H1 (cell line): Measurements from ENCODE around the gene ITGB8. TPM values are rescaled to one million over a fixed set of nuclear protein-coding genes. Genes with fewer than 3 reads are reported as not detected.

Experiments
- CTCF ChIA-PET: fragments of 300-600 bp; sonication (Branson Sonifier 250); formaldehyde crosslinking; loops from one replicate; lab custom pipeline; 2021; ENCODE audit not compliant: partially characterized antibody; lab: Charles Lee
- POLR2A ChIA-PET: fragments of 300-600 bp; sonication (Branson Sonifier 250); formaldehyde crosslinking; loops from one replicate; lab custom pipeline; 2021; ENCODE audit warnings: inconsistent platforms; ENCODE audit not compliant: partially characterized antibody; lab: Charles Lee
- DNase-seq, 2 experiments: peaks; one replicate each; pipeline versions ENCODE4 v3.0.0 to v3.0.0-alpha.2; 2010 to 2022; ENCODE audit warnings: low spot score in 2 of 2, low read depth in 1 of 2, mixed read lengths in 1 of 2
- FAIRE-seq: peaks from 2 replicates; lab custom pipeline; 2011; peaks lifted over from hg19 to GRCh38; lab: Jason Lieb, UNC
- H2AFZ ChIP-seq: 2 replicates; pipeline ENCODE4 v1.8.1; 2012; ENCODE audit warnings: low read length, inconsistent platforms
- H2AK5ac ChIP-seq: 2 replicates; pipeline ENCODE4 v1.6.1; 2013; ENCODE audit warnings: low read depth, low read length
- H2BK120ac ChIP-seq: replicated peaks from 2 replicates; pipeline ENCODE3; 2013; ENCODE audit warnings: low read depth, low read length, inconsistent platforms
- H2BK12ac ChIP-seq: 2 replicates; pipeline ENCODE4 v1.6.1; 2013; ENCODE audit warnings: low read depth, low read length
- H2BK15ac ChIP-seq: 2 replicates; pipeline ENCODE4 v1.6.1; 2013; ENCODE audit warnings: low read length
- H2BK20ac ChIP-seq: 2 replicates; pipeline ENCODE4 v1.6.1; 2013; ENCODE audit warnings: low read length
- H2BK5ac ChIP-seq: 2 replicates; pipeline ENCODE4 v1.6.1; 2013; ENCODE audit warnings: low read depth, low read length
- H3K14ac ChIP-seq: 2 replicates; pipeline ENCODE4 v1.6.1; 2013; ENCODE audit warnings: inconsistent platforms; ENCODE audit not compliant: insufficient read length
- H3K18ac ChIP-seq: 2 replicates; pipeline ENCODE4 v1.6.1; 2013; ENCODE audit warnings: low read length; ENCODE audit errors: extremely low read depth
- H3K23ac ChIP-seq: 2 replicates; pipeline ENCODE4 v1.6.1; 2013; ENCODE audit warnings: inconsistent platforms; ENCODE audit not compliant: insufficient read length
- H3K23me2 ChIP-seq: 2 replicates; pipeline ENCODE4 v1.6.1; 2013; ENCODE audit warnings: low read depth, low read length
- H3K27ac ChIP-seq: 2 replicates; pipeline ENCODE4 v1.6.1; 2011; ENCODE audit warnings: low read depth, low read length, inconsistent platforms
- H3K27me3 ChIP-seq, 4 experiments: replicated peaks in 1 of 4; 1 replicate in 1 of 4; 2 replicates in 3 of 4; pipeline versions ENCODE4 v1.6.1 to v1.8.1; 2011 to 2013; ENCODE audit warnings: low read length in 3 of 4, mild to moderate bottlenecking in 3 of 4, inconsistent platforms in 2 of 4, mixed read lengths in 2 of 4, moderate library complexity in 1 of 4; ENCODE audit not compliant: control insufficient read depth in 3 of 4, insufficient read depth in 3 of 4; ENCODE audit errors: extremely low read depth in 1 of 4
- H3K36me3 ChIP-seq, 4 experiments: 2 replicates each; pipeline versions ENCODE4 v1.6.1 to v1.8.1; 2011 to 2013; ENCODE audit warnings: mild to moderate bottlenecking in 4 of 4, low read length in 3 of 4, moderate library complexity in 2 of 4, control low read depth in 1 of 4, inconsistent platforms in 1 of 4; ENCODE audit not compliant: insufficient read depth in 4 of 4, control insufficient read depth in 2 of 4
- H3K4ac ChIP-seq: replicated peaks from 2 replicates; pipeline ENCODE3; 2013; ENCODE audit warnings: low read length, low read depth, mixed read lengths, inconsistent platforms; ENCODE audit not compliant: insufficient read length
- H3K4me1 ChIP-seq, 4 experiments: replicated peaks in 1 of 4; 1 replicate in 1 of 4; 2 replicates in 3 of 4; pipeline versions ENCODE4 v1.6.1 to v1.8.1; 2011 to 2013; ENCODE audit warnings: low read length in 3 of 4, inconsistent platforms in 2 of 4, mixed read lengths in 1 of 4; ENCODE audit not compliant: insufficient read depth in 4 of 4, control insufficient read depth in 3 of 4
- H3K4me2 ChIP-seq, 2 experiments: 2 replicates each; pipeline versions ENCODE4 v1.6.1 to v1.8.1; 2011 to 2013; ENCODE audit warnings: low read depth in 2 of 2, low read length in 2 of 2, control low read depth in 1 of 2, inconsistent platforms in 1 of 2, mild to moderate bottlenecking in 1 of 2; ENCODE audit not compliant: insufficient read depth in 1 of 2
- H3K4me3 ChIP-seq, 4 experiments: fragments of 200-600, 300-600 bp in 1 of 4; sonication (generic), shearing (Covaris generic), sonication (Bioruptor Twin) in 1 of 4; 2 replicates each; pipeline versions ENCODE4 v1.5.1 to v1.8.1; 2011 to 2016; ENCODE audit warnings: low read length in 4 of 4, low read depth in 3 of 4, control low read depth in 2 of 4, inconsistent platforms in 2 of 4, mild to moderate bottlenecking in 2 of 4, mixed read lengths in 1 of 4, moderate library complexity in 1 of 4; ENCODE audit not compliant: insufficient read depth in 2 of 4; ENCODE audit errors: extremely low read depth in 1 of 4
- H3K56ac ChIP-seq: replicated peaks from 2 replicates; pipeline ENCODE3; 2013; ENCODE audit warnings: low read depth, mild to moderate bottlenecking, mixed read lengths, low read length, inconsistent platforms; ENCODE audit not compliant: insufficient read length
- H3K79me1 ChIP-seq: 2 replicates; pipeline ENCODE4 v1.6.1; 2013; ENCODE audit warnings: low read depth, low read length, control low read depth
- H3K79me2 ChIP-seq, 2 experiments: 2 replicates each; pipeline versions ENCODE4 v1.6.1 to v1.8.1; 2012 to 2013; ENCODE audit warnings: low read length in 2 of 2, mild to moderate bottlenecking in 2 of 2, inconsistent platforms in 1 of 2; ENCODE audit not compliant: insufficient read depth in 2 of 2, control insufficient read depth in 1 of 2
- H3K9ac ChIP-seq, 4 experiments: replicated peaks in 1 of 4; 1 replicate in 1 of 4; 2 replicates in 3 of 4; pipeline versions ENCODE4 v1.6.1 to v1.8.1; 2011 to 2013; ENCODE audit warnings: low read depth in 3 of 4, low read length in 3 of 4, control low read depth in 2 of 4, mild to moderate bottlenecking in 2 of 4, moderate library complexity in 2 of 4, inconsistent platforms in 1 of 4; ENCODE audit errors: extremely low read depth in 1 of 4
- H3K9me3 ChIP-seq, 2 experiments: 2 replicates each; pipeline versions ENCODE4 v1.6.1 to v1.8.1; 2012 to 2013; ENCODE audit warnings: mild to moderate bottlenecking in 2 of 2, moderate library complexity in 2 of 2, control low read depth in 1 of 2, inconsistent platforms in 1 of 2, low read depth in 1 of 2, low read length in 1 of 2, mixed read lengths in 1 of 2; ENCODE audit not compliant: insufficient read depth in 2 of 2
- H4K20me1 ChIP-seq, 2 experiments: replicated peaks in 1 of 2; 2 replicates each; pipeline versions ENCODE3 to v1.8.1; 2011 to 2013; ENCODE audit warnings: inconsistent platforms in 2 of 2, low read length in 2 of 2, mild to moderate bottlenecking in 1 of 2; ENCODE audit not compliant: insufficient read depth in 2 of 2, control insufficient read depth in 1 of 2
- H4K5ac ChIP-seq: 2 replicates; pipeline ENCODE4 v1.6.1; 2013; ENCODE audit warnings: low read length, low read depth, mixed read lengths, inconsistent platforms; ENCODE audit not compliant: insufficient read length
- H4K8ac ChIP-seq: 2 replicates; pipeline ENCODE4 v1.8.0; 2013; ENCODE audit warnings: mild to moderate bottlenecking, moderate library complexity, low read length, inconsistent platforms; ENCODE audit not compliant: insufficient read depth; ENCODE audit errors: extremely low read depth
- H4K91ac ChIP-seq: replicated peaks from 2 replicates; pipeline ENCODE3; 2013; ENCODE audit warnings: low read length, mixed read lengths, inconsistent platforms; ENCODE audit not compliant: insufficient read length
- CTBP2 ChIP-seq: IDR thresholded peaks from 2 replicates; pipeline ENCODE4 v1.7.0; 2011; ENCODE audit warnings: borderline replicate concordance, mild to moderate bottlenecking, moderate library complexity, mixed read lengths, low read length; ENCODE audit not compliant: insufficient read depth, insufficient read length
- WGBS, 2 experiments: shearing (Covaris generic) in 1 of 2; methylation state at CpG; one replicate each; pipeline versions ENCODE4 v1.1.6 to v1.1.7; 2013 to 2015; ENCODE audit warnings: low lambda C conversion rate in 2 of 2, mixed read lengths in 2 of 2, inconsistent platforms in 1 of 2, low coverage in 1 of 2, missing lambda C conversion rate in 1 of 2; ENCODE audit not compliant: insufficient replicate concordance in 2 of 2, insufficient coverage in 1 of 2, insufficient read length in 1 of 2; ENCODE audit errors: extremely low coverage in 1 of 2, missing lambda C conversion rate in 1 of 2; 5-methylcytosine and 5-hydroxymethylcytosine counted together
- polyA plus RNA-seq, 7 experiments: library from polyadenylated mRNA; depleted of rRNA in 3 of 7; stranded (reverse) in 5 of 7; unstranded in 2 of 7; fragments of >200 nt in 5 of 7; fragments of 200-250 nt in 2 of 7; gene quantifications; 1 replicate in 5 of 7; 2 replicates in 1 of 7; 4 replicates in 1 of 7; pipeline versions ENCODE4 v1.2.1 to v1.2.3, GENCODE V29; 2011 to 2013; ENCODE audit warnings: missing spikeins in 2 of 7, mixed read lengths in 2 of 7
- total RNA-seq: library from RNA; stranded (reverse); fragmentation: NEBNext Ultra II Directional; extraction: Animal tissue kit (Norgen Biotek cat#: 25700); gene quantifications from 2 replicates; pipeline ENCODE4 v1.2.1, GENCODE V29; 2021

ITGB8 gene
- total and polyA plus RNA-seq, 2 of the 8 experiments (the other 6 are each of a cell fraction or from before 2014, with no cell fraction given), result 1.2 to 3.6 TPM

DNA sequence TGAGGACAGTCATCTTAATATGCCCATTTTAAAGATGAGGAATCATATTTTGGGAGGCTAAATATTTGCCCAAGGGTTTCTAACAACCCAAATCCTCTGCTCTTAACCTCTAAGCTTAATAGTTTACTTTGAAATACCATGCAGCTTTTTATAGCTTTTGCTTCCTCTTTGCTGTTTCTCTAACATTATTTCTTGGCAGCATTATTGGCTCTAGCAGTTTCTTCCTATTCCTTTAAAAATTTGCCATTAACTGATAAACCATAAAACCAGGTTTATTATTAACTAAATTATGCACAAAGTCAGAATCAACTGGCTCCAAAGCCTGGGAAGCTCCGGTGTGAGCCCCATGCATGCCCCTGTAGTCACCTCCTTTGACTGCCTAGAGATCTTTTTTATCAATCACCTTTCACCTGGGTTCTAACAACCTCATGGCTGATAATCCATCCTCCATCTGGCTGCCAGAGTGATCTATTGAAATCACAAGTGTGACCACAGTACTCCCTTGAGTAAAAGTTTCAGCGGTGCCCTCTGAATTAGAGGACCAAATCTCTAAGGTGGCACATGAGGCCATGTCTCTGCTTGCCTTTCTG lies 62.4 kb downstream of the ITGB8 start:
- Histone ChIP-seq H2AFZ (no peak overlapping the region), H2BK20ac (no peak overlapping the region), H3K23me2 (no peaks in the 10 kb centered on the region), H3K27me3 (no peaks in the 10 kb centered on the region), H3K56ac (no peak overlapping the region), H2BK12ac (no peak overlapping the region), H3K27ac (no peak overlapping the region), H4K8ac (no peak overlapping the region), H3K23ac (no peak overlapping the region), H3K4ac (no peak overlapping the region), H3K79me1 (no peaks in the 10 kb centered on the region), H3K14ac (no peak overlapping the region), H2BK5ac (no peak overlapping the region), H2AK5ac (no peak overlapping the region), H3K9me3 (no peaks in the 10 kb centered on the region), H4K20me1 (no peaks in the 10 kb centered on the region), H4K5ac (no peak overlapping the region), H3K4me2 (no peak overlapping the region), H3K79me2 (no peaks in the 10 kb centered on the region), H3K4me3 (no peak overlapping the region), H3K4me1 (no peaks in the 10 kb centered on the region), H2BK120ac (no peak overlapping the region), H3K9ac (no peak overlapping the region), H3K36me3 (peaks cover 0 to 8% (median 3%) of the 10 kb centered on the region in 4 experiments; a peak in 4 of 8 replicates), H2BK15ac (no peak overlapping the region), H4K91ac (no peak overlapping the region), H3K18ac (no peak overlapping the region)
- FAIRE-seq, result no peak
- POLR2A ChIA-PET, result no interaction called here
- TF ChIP-seq CTBP2, result no peak
- CTCF ChIA-PET, result interaction anchor here (0.7 to 1.7 kb wide), 4 partner anchors 9 to 220 kb away, joined by 3 to 5 read pairs (median 4); no protein-coding TSS in a partner anchor
- 85% methylated on average over 2 of the region's 2 CpGs; no CpG with 5 or more reads in 1 of the 2 experiments for WGBS, 2 experiments
- DNase-seq, result no peak
